ENCODE data around the gene VPS13D.

VPS13D gene

GRCh38 chr1:12279003-12279402 lies 49.2 kb downstream of the VPS13D start:
- Histone ChIP-seq H3K27ac (ENCODE audit: low read depth, low read length) (no peak overlapping the region), H3K9me3 (ENCODE audit: low read length) (no peaks in the 10 kb centered on the region), H3K9ac (ENCODE audit: low read length) (no peak overlapping the region), H3K4me3 (ENCODE audit: low read depth in 1 of 2, low read length in 2 of 2) (no peak overlapping the region), H3K36me3 (ENCODE audit: insufficient read depth, low read length) (peaks cover 48% of the 10 kb centered on the region), H3K4me1 (ENCODE audit: insufficient read depth, low read length) (no peaks in the 10 kb centered on the region), H3K27me3 (ENCODE audit: control insufficient read depth in 1 of 2, insufficient read depth in 2 of 2, low read length in 2 of 2) (no peaks in the 10 kb centered on the region)

GRCh38 chr1:12279728-12280464 lies 50.1 kb downstream of the VPS13D start:
- no peaks in the 10 kb centered on the region for H3K27me3 ChIP-seq (ENCODE audit: control insufficient read depth in 1 of 2, insufficient read depth in 2 of 2, low read length in 2 of 2)
- no peak overlapping the region for H3K4me3 ChIP-seq (ENCODE audit: low read depth in 1 of 2, low read length in 2 of 2)
- no peak overlapping the region for H3K9ac ChIP-seq (ENCODE audit: low read length)
- no peaks in the 10 kb centered on the region for H3K9me3 ChIP-seq (ENCODE audit: low read length)
- no peak overlapping the region for H3K27ac ChIP-seq (ENCODE audit: low read depth, low read length)
- no peaks in the 10 kb centered on the region for H3K4me1 ChIP-seq (ENCODE audit: insufficient read depth, low read length)
- peaks cover 56% of the 10 kb centered on the region for H3K36me3 ChIP-seq (ENCODE audit: insufficient read depth, low read length)

DNA sequence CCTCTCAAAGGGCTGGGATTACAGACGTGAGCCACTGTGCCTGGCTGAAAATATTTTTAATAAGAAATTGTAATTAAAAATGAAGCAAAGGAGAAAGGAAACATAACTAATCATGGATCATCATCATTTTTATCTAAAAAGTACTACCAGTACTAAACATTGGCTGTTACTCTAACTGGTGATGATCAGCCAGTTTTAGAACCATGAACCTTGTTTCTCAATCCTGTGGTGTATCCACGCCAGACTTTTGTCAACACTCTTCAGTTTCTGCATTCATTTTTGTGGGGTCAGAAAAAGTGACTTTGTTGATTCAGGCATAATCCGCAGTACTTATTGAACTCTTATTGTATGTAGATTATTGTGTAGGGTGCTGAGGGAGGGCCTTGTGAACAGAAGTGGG lies 52.3 kb downstream of the VPS13D start:
- H3K27ac ChIP-seq (ENCODE audit: low read depth, low read length), result no peak overlapping the region
- no peaks in the 10 kb centered on the region for H3K27me3 ChIP-seq (ENCODE audit: control insufficient read depth in 1 of 2, insufficient read depth in 2 of 2, low read length in 2 of 2)
- peaks cover 42% of the 10 kb centered on the region for H3K36me3 ChIP-seq (ENCODE audit: insufficient read depth, low read length)
- no peaks in the 10 kb centered on the region for H3K9me3 ChIP-seq (ENCODE audit: low read length)
- H3K4me3 ChIP-seq (ENCODE audit: low read depth in 1 of 2, low read length in 2 of 2), result no peak overlapping the region
- no peak overlapping the region for H3K9ac ChIP-seq (ENCODE audit: low read length)
- H3K4me1 ChIP-seq (ENCODE audit: insufficient read depth, low read length), result no peaks in the 10 kb centered on the region

- Histone ChIP-seq H3K27me3 (ENCODE audit: control insufficient read depth in 1 of 2, insufficient read depth in 2 of 2, low read length in 2 of 2) (no peaks in the 10 kb centered on the region), H3K4me1 (ENCODE audit: insufficient read depth, low read length) (no peaks in the 10 kb centered on the region), H3K36me3 (ENCODE audit: insufficient read depth, low read length) (peaks cover 42% of the 10 kb centered on the region), H3K9me3 (ENCODE audit: low read length) (no peaks in the 10 kb centered on the region), H3K4me3 (ENCODE audit: low read depth in 1 of 2, low read length in 2 of 2) (no peak overlapping the region), H3K27ac (ENCODE audit: low read depth, low read length) (no peak overlapping the region), H3K9ac (ENCODE audit: low read length) (no peak overlapping the region)
These were observed 54.7 kb downstream of the VPS13D start for GRCh38 chr1:12284486-12284885.

DNA sequence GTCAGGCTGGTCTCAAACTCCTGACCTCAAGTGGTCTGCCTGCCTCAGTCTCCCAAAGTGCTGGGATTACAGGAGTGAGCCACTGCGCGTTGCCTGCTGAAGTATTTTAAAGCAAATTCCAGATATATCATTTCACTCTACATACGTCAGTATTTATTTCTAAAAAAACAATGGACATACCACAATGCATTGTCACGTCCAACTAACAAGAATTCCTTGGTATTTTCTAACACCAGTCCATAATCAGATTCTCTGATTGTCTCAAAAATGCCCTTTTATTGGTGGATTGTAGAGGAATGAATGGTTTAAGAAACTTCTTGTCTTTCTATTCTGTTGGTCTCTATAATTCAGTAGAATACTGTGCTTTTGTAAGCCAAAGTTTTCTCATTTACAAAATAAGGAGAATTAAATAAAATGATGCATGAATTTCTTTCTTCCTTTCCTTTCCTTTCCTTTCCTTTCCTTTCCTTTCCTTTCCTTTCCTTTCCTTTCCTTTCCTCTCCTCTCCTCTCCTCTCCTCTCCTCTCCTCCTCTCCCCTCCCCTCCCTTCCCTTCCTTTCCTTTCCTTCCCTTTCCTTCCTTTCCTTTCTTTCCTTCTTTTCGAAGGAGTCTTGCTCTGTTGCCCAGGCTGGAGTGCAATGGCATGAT lies 55.8 kb downstream of the VPS13D start:
- Histone ChIP-seq H3K27ac (ENCODE audit: low read depth, low read length) (no peak overlapping the region), H3K4me1 (ENCODE audit: insufficient read depth, low read length) (no peaks in the 10 kb centered on the region), H3K9ac (ENCODE audit: low read length) (no peak overlapping the region), H3K9me3 (ENCODE audit: low read length) (no peaks in the 10 kb centered on the region), H3K27me3 (ENCODE audit: control insufficient read depth in 1 of 2, insufficient read depth in 2 of 2, low read length in 2 of 2) (no peaks in the 10 kb centered on the region), H3K36me3 (ENCODE audit: insufficient read depth, low read length) (peaks cover 42% of the 10 kb centered on the region), H3K4me3 (ENCODE audit: low read depth in 1 of 2, low read length in 2 of 2) (no peak overlapping the region)

DNA sequence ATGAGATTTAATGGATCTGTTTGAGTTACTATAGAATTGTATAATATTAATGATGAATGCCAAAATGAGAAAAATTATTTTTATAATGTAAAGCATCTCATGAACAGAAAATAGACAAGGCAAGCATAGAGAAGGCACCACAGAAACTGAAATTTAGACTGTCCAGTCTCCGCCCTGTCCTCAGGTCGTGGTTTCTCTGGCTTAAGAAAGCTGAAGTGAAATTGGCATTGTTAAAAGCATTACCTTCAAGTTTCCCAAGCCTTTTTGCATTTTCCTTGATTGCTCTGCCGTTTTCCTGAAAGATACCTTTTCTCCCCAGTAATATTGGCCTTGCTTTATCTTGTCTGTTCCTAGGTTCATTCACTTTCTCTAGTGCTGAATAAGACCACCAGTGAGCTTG lies 58.0 kb downstream of the VPS13D start:
- no peaks in the 10 kb centered on the region for H3K9me3 ChIP-seq (ENCODE audit: low read length)
- no peaks in the 10 kb centered on the region for H3K4me1 ChIP-seq (ENCODE audit: insufficient read depth, low read length)
- H3K9ac ChIP-seq (ENCODE audit: low read length), result no peak overlapping the region
- H3K27me3 ChIP-seq (ENCODE audit: control insufficient read depth in 1 of 2, insufficient read depth in 2 of 2, low read length in 2 of 2), result no peaks in the 10 kb centered on the region
- H3K4me3 ChIP-seq (ENCODE audit: low read depth in 1 of 2, low read length in 2 of 2), result no peak overlapping the region
- no peak overlapping the region for H3K27ac ChIP-seq (ENCODE audit: low read depth, low read length)
- H3K36me3 ChIP-seq (ENCODE audit: insufficient read depth, low read length), result peaks cover 42% of the 10 kb centered on the region

DNA sequence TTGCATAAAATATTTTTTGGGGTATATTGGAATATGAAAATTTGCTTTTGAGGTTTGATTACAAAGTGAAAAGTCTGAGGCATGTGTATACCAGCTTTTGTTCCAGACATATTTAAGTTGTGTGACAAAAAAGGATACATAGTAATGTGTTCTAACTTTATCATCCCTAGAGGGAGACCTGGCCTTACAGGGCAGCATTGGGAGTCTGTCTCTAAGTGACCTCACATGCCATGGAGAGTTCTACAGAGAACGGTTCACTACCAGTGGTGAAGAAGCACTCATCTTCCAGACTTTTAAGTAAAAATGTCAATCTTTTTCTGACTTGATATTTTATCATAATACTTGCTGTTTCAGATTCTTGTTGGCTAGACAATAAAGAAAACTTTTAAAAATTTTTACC lies 61.0 kb downstream of the VPS13D start:
- Histone ChIP-seq H3K36me3 (ENCODE audit: insufficient read depth, low read length) (peaks cover 46% of the 10 kb centered on the region), H3K9ac (ENCODE audit: low read length) (no peak overlapping the region), H3K27me3 (ENCODE audit: control insufficient read depth in 1 of 2, insufficient read depth in 2 of 2, low read length in 2 of 2) (no peaks in the 10 kb centered on the region)

GRCh38 chr1:12293416-12293815 lies 63.6 kb downstream of the VPS13D start:
- H3K27me3 ChIP-seq (ENCODE audit: control insufficient read depth in 1 of 2, insufficient read depth in 2 of 2, low read length in 2 of 2), result no peaks in the 10 kb centered on the region
- peaks cover 41% of the 10 kb centered on the region for H3K36me3 ChIP-seq (ENCODE audit: insufficient read depth, low read length)
- H3K4me3 ChIP-seq (ENCODE audit: low read depth in 1 of 2, low read length in 2 of 2), result no peak overlapping the region
- H3K27ac ChIP-seq (ENCODE audit: low read depth, low read length), result no peak overlapping the region
- no peaks in the 10 kb centered on the region for H3K4me1 ChIP-seq (ENCODE audit: insufficient read depth, low read length)
- no peaks in the 10 kb centered on the region for H3K9me3 ChIP-seq (ENCODE audit: low read length)
- no peak overlapping the region for H3K9ac ChIP-seq (ENCODE audit: low read length)

More for the DNA sequence above, 61.0 kb downstream of the VPS13D start:
- Histone ChIP-seq H3K9me3 (ENCODE audit: low read length) (no peaks in the 10 kb centered on the region), H3K4me1 (ENCODE audit: insufficient read depth, low read length) (no peaks in the 10 kb centered on the region), H3K27ac (ENCODE audit: low read depth, low read length) (no peak overlapping the region), H3K4me3 (ENCODE audit: low read depth in 1 of 2, low read length in 2 of 2) (no peak overlapping the region)

- Histone ChIP-seq H3K4me1 (ENCODE audit: insufficient read depth, low read length) (no peaks in the 10 kb centered on the region), H3K36me3 (ENCODE audit: insufficient read depth, low read length) (peaks cover 38% of the 10 kb centered on the region), H3K4me3 (ENCODE audit: low read depth in 1 of 2, low read length in 2 of 2) (no peak overlapping the region), H3K9ac (ENCODE audit: low read length) (no peak overlapping the region), H3K27me3 (ENCODE audit: control insufficient read depth in 1 of 2, insufficient read depth in 2 of 2, low read length in 2 of 2) (no peaks in the 10 kb centered on the region), H3K27ac (ENCODE audit: low read depth, low read length) (no peak overlapping the region), H3K9me3 (ENCODE audit: low read length) (no peaks in the 10 kb centered on the region)
These were observed 64.2 kb downstream of the VPS13D start for GRCh38 chr1:12294076-12294475.

GRCh38 chr1:12296016-12296415 lies 66.2 kb downstream of the VPS13D start:
- Histone ChIP-seq H3K9me3 (ENCODE audit: low read length) (no peaks in the 10 kb centered on the region), H3K9ac (ENCODE audit: low read length) (no peak overlapping the region), H3K27ac (ENCODE audit: low read depth, low read length) (no peak overlapping the region), H3K4me1 (ENCODE audit: insufficient read depth, low read length) (no peaks in the 10 kb centered on the region), H3K36me3 (ENCODE audit: insufficient read depth, low read length) (peaks cover 49% of the 10 kb centered on the region), H3K4me3 (ENCODE audit: low read depth in 1 of 2, low read length in 2 of 2) (no peak overlapping the region), H3K27me3 (ENCODE audit: control insufficient read depth in 1 of 2, insufficient read depth in 2 of 2, low read length in 2 of 2) (no peaks in the 10 kb centered on the region)

- no peaks in the 10 kb centered on the region for H3K9me3 ChIP-seq (ENCODE audit: low read length)
- H3K4me3 ChIP-seq (ENCODE audit: low read depth in 1 of 2, low read length in 2 of 2), result no peak overlapping the region
- no peaks in the 10 kb centered on the region for H3K4me1 ChIP-seq (ENCODE audit: insufficient read depth, low read length)
- H3K27me3 ChIP-seq (ENCODE audit: control insufficient read depth in 1 of 2, insufficient read depth in 2 of 2, low read length in 2 of 2), result no peaks in the 10 kb centered on the region
- H3K36me3 ChIP-seq (ENCODE audit: insufficient read depth, low read length), result peaks cover 46% of the 10 kb centered on the region
- no peak overlapping the region for H3K27ac ChIP-seq (ENCODE audit: low read depth, low read length)
- H3K9ac ChIP-seq (ENCODE audit: low read length), result no peak overlapping the region
These were observed 66.8 kb downstream of the VPS13D start for GRCh38 chr1:12296623-12297022.

- Histone ChIP-seq H3K27ac (ENCODE audit: low read depth, low read length) (no peak overlapping the region), H3K4me1 (ENCODE audit: insufficient read depth, low read length) (no peaks in the 10 kb centered on the region), H3K36me3 (ENCODE audit: insufficient read depth, low read length) (peaks cover 42% of the 10 kb centered on the region), H3K9me3 (ENCODE audit: low read length) (no peaks in the 10 kb centered on the region), H3K9ac (ENCODE audit: low read length) (no peak overlapping the region), H3K4me3 (ENCODE audit: low read depth in 1 of 2, low read length in 2 of 2) (no peak overlapping the region), H3K27me3 (ENCODE audit: control insufficient read depth in 1 of 2, insufficient read depth in 2 of 2, low read length in 2 of 2) (no peaks in the 10 kb centered on the region)
These were observed 70.9 kb downstream of the VPS13D start for GRCh38 chr1:12300706-12301105.
